HCT116 (cell line): ENCODE data around the gene SPG7. TPM values are rescaled to one million over a fixed set of nuclear protein-coding genes. Genes with fewer than 3 reads are reported as not detected.

Experiments
- ATAC-seq: fragments of 200-7000 bp; cut with Tn5 transposase; 2 replicates; pipeline ENCODE4 v1.9.1; 2020; ENCODE audit warnings: mild to moderate bottlenecking, moderate library complexity
- BruUV-seq: library from RNA; stranded (reverse); fragments of 400-500 nt; replicated peaks from 2 replicates; lab custom pipeline; 2021; lab: Mats Ljungman, UMichigan
- CTCF ChIA-PET: fragments of 300-600 bp; sonication (Branson Sonifier 250); formaldehyde crosslinking; loops from one replicate; lab custom pipeline; 2021; ENCODE audit warnings: antibody characterized with exemption; lab: Charles Lee
- POLR2A ChIA-PET: fragments of 300-600, 350-600 bp; sonication (Branson Sonifier 250); formaldehyde crosslinking; loops from one replicate; lab custom pipeline; 2021; ENCODE audit warnings: antibody characterized with exemption; lab: Charles Lee
- RAD21 ChIA-PET, 2 experiments: fragments of 300-600 bp; sonication (Branson Sonifier 250); formaldehyde crosslinking; loops; one replicate each; lab custom pipeline; 2023; ENCODE audit warnings: low total read pairs in 2 of 2; ENCODE audit not compliant: uncharacterized antibody in 2 of 2, unreplicated experiment in 2 of 2, low non-redundant PET in 1 of 2; lab: Charles Lee
- DNase-seq: peaks from one replicate; pipeline ENCODE4 v3.0.0-alpha.2; 2010; ENCODE audit warnings: low read depth, low spot score
- H2AFZ ChIP-seq: fragments of 200-600 bp; shearing (Covaris generic), sonication (generic); 2 replicates; pipeline ENCODE4 v1.6.1; 2017; ENCODE audit warnings: low read depth, mixed run types, mixed read lengths, antibody characterized with exemption, low read length; ENCODE audit not compliant: poor library complexity, severe bottlenecking
- H3K27ac ChIP-seq: 2 replicates; pipeline ENCODE4 v1.5.1; 2012; ENCODE audit warnings: low read depth, low read length
- H3K27me3 ChIP-seq: fragments of 200-600 bp; sonication (generic); 2 replicates; pipeline ENCODE4 v1.6.1; 2016; ENCODE audit warnings: mixed run types, low read length, mixed read lengths; ENCODE audit not compliant: insufficient read depth
- H3K36me3 ChIP-seq, 2 experiments: fragments of 200-500 bp in 1 of 2; fragments of 200-600 bp in 1 of 2; sonication (Bioruptor generic) in 1 of 2; sonication (generic) in 1 of 2; 2 replicates each; pipeline versions ENCODE4 v1.5.1 to v1.6.1; 2014 to 2016; ENCODE audit warnings: low read length in 2 of 2, inconsistent platforms in 1 of 2, mixed read lengths in 1 of 2, mixed run types in 1 of 2; ENCODE audit not compliant: insufficient read depth in 2 of 2, control insufficient read depth in 1 of 2
- H3K4me1 ChIP-seq, 2 experiments: fragments of 200-600 bp in 1 of 2; sonication (generic) in 1 of 2; 2 replicates each; pipeline versions ENCODE4 v1.5.1 to v1.6.1; 2012 to 2017; ENCODE audit warnings: low read length in 2 of 2, inconsistent platforms in 1 of 2, mild to moderate bottlenecking in 1 of 2, mixed read lengths in 1 of 2, mixed run types in 1 of 2, moderate library complexity in 1 of 2; ENCODE audit not compliant: insufficient read depth in 2 of 2, control insufficient read depth in 1 of 2
- H3K4me2 ChIP-seq: fragments of 200-600 bp; sonication (generic); 2 replicates; pipeline ENCODE4 v1.6.1; 2017; ENCODE audit warnings: mixed run types, low read length, mixed read lengths
- H3K4me3 ChIP-seq, 2 experiments: fragments of 200-600 bp in 1 of 2; sonication (generic) in 1 of 2; replicated peaks in 1 of 2; 2 replicates each; pipeline ENCODE4 v1.5.1; 2011 to 2016; ENCODE audit warnings: low read length in 2 of 2, control low read depth in 1 of 2, low read depth in 1 of 2, mild to moderate bottlenecking in 1 of 2, mixed read lengths in 1 of 2, mixed run types in 1 of 2
- H3K79me2 ChIP-seq: fragments of 200-600 bp; sonication (generic); 2 replicates; pipeline ENCODE4 v1.6.1; 2017; ENCODE audit warnings: mild to moderate bottlenecking, mixed run types, low read length, moderate library complexity, mixed read lengths; ENCODE audit not compliant: insufficient read depth
- H3K9ac ChIP-seq: fragments of 200-600 bp; sonication (generic); 2 replicates; pipeline ENCODE4 v1.6.1; 2016; ENCODE audit warnings: low read length, mixed read lengths
- H3K9me2 ChIP-seq: fragments of 200-600 bp; sonication (generic), shearing (Covaris generic); 2 replicates; pipeline ENCODE4 v1.6.1; 2017; ENCODE audit warnings: mixed run types, mild to moderate bottlenecking, moderate library complexity; ENCODE audit not compliant: insufficient read depth
- H3K9me3 ChIP-seq, 2 experiments: fragments of 200-500 bp in 1 of 2; fragments of 200-600 bp in 1 of 2; sonication (Bioruptor generic) in 1 of 2; sonication (generic) in 1 of 2; 2 replicates each; pipeline ENCODE4 v1.6.1; 2014 to 2017; ENCODE audit warnings: low read length in 2 of 2, mixed read lengths in 2 of 2, inconsistent platforms in 1 of 2, low read depth in 1 of 2, mild to moderate bottlenecking in 1 of 2, mixed run types in 1 of 2, moderate library complexity in 1 of 2; ENCODE audit not compliant: control insufficient read depth in 1 of 2, insufficient read depth in 1 of 2
- H4K20me1 ChIP-seq: fragments of 200-600 bp; sonication (generic), shearing (Covaris generic); 2 replicates; pipeline ENCODE4 v1.6.1; 2017; ENCODE audit warnings: mixed run types, mild to moderate bottlenecking, moderate library complexity; ENCODE audit not compliant: insufficient read depth
- ATF3 ChIP-seq: IDR thresholded peaks from 2 replicates; pipeline ENCODE4 v1.6.1; 2012
- CEBPB ChIP-seq: IDR thresholded peaks from 2 replicates; pipeline ENCODE4 v1.6.1; 2012; ENCODE audit warnings: low read depth
- EGR1 ChIP-seq: IDR thresholded peaks from 2 replicates; pipeline ENCODE4 v1.6.1; 2012; ENCODE audit warnings: low read depth
- EZH2 ChIP-seq: fragments of 200-600 bp; sonication (generic); IDR thresholded peaks from 2 replicates; pipeline ENCODE4 v1.6.1; 2017; ENCODE audit warnings: antibody characterized with exemption, mixed run types
- FOSL1 ChIP-seq: IDR thresholded peaks from 2 replicates; pipeline ENCODE4 v1.6.1; 2012; ENCODE audit warnings: low read depth
- JUND ChIP-seq: IDR thresholded peaks from 2 replicates; pipeline ENCODE4 v1.6.1; 2012
- POLR2A ChIP-seq: IDR thresholded peaks from 2 replicates; pipeline ENCODE4 v1.7.0; 2011; ENCODE audit warnings: borderline replicate concordance; ENCODE audit not compliant: insufficient read depth, insufficient read length; ENCODE audit errors: extremely low read depth
- POLR2AphosphoS5 ChIP-seq: IDR thresholded peaks from 2 replicates; pipeline ENCODE4 v1.6.1; 2011; ENCODE audit warnings: mild to moderate bottlenecking, low read depth, low read length, moderate library complexity
- RAD21 ChIP-seq: IDR thresholded peaks from 2 replicates; pipeline ENCODE4 v1.6.1; 2012; ENCODE audit warnings: low read depth, mild to moderate bottlenecking
- REST ChIP-seq: IDR thresholded peaks from 2 replicates; pipeline ENCODE4 v1.6.1; 2012; ENCODE audit warnings: low read depth
- SIN3A ChIP-seq: IDR thresholded peaks from 2 replicates; pipeline ENCODE4 v1.6.1; 2012; ENCODE audit warnings: low read depth
- SP1 ChIP-seq: IDR thresholded peaks from 2 replicates; pipeline ENCODE4 v1.6.1; 2012; ENCODE audit warnings: low read depth
- SRF ChIP-seq: IDR thresholded peaks from 2 replicates; pipeline ENCODE4 v1.6.1; 2012; ENCODE audit warnings: low read depth
- TCF7L2 ChIP-seq: IDR thresholded peaks from 2 replicates; pipeline ENCODE4 v1.7.0; 2011; ENCODE audit warnings: borderline replicate concordance, inconsistent platforms; ENCODE audit not compliant: insufficient read depth, insufficient read length; ENCODE audit errors: extremely low read depth
- ZFX ChIP-seq: fragments of 450-650 bp; IDR thresholded peaks from 2 replicates; pipeline ENCODE4 v1.6.1; 2017
- intact Hi-C: fragments of 100-400 bp; cut with micrococcal nuclease; formaldehyde crosslinking; loops from 2 replicates; pipeline ENCODE4 v1.10.0; 2022
- total RNA-seq: library from RNA; stranded (reverse); gene quantifications from one replicate; pipeline ENCODE4 v1.2.1, GENCODE V29; 2021; ENCODE audit not compliant: unreplicated experiment
- TF ChIP-seq, protein P1 (sequence below): IDR thresholded peaks from 2 replicates; pipeline ENCODE4 v1.6.1; 2011; ENCODE audit warnings: mild to moderate bottlenecking, low read length, moderate library complexity; ENCODE audit not compliant: insufficient replicate concordance; ENCODE audit errors: extremely low read depth
- TF ChIP-seq, protein P2 (sequence below): IDR thresholded peaks from 2 replicates; pipeline ENCODE4 v1.6.1; 2012

The SPG7 gene
- total RNA-seq, 1 experiment from 2014 or later = 116 TPM

- POLR2A ChIA-PET = no interaction called here
- Histone ChIP-seq H3K4me2 (no peak overlapping the region), H2AFZ (no peak overlapping the region), H3K4me1 (peaks cover 12 to 39% of the 10 kb centered on the region in 2 experiments), H3K9me3 (no peaks in the 10 kb centered on the region), H3K36me3 (peaks cover 0 to 5% of the 10 kb centered on the region in 2 experiments; a peak in 1 of 4 replicates), H3K9me2 (no peaks in the 10 kb centered on the region), H3K79me2 (peaks cover 17% of the 10 kb centered on the region), H3K27ac (no peak overlapping the region), H4K20me1 (no peaks in the 10 kb centered on the region), H3K4me3 (no peak overlapping the region), H3K9ac (no peak overlapping the region), H3K27me3 (no peaks in the 10 kb centered on the region)
- CTCF ChIA-PET = no interaction called here
- RAD21 ChIA-PET = no interaction called here
- intact Hi-C loops = no loop called here
- no peak for TF ChIP-seq EZH2
- TF ChIP-seq SIN3A = no peak
- TF ChIP-seq RAD21 = no peak
- TF ChIP-seq TCF7L2 = no peak
- no peak for DNase-seq
- ATAC-seq = no peak
- BruUV-seq = no TSS peak
Observed at GRCh38 chr16:89572073-89572484, 63.9 kb downstream of the SPG7 start.

DNA sequence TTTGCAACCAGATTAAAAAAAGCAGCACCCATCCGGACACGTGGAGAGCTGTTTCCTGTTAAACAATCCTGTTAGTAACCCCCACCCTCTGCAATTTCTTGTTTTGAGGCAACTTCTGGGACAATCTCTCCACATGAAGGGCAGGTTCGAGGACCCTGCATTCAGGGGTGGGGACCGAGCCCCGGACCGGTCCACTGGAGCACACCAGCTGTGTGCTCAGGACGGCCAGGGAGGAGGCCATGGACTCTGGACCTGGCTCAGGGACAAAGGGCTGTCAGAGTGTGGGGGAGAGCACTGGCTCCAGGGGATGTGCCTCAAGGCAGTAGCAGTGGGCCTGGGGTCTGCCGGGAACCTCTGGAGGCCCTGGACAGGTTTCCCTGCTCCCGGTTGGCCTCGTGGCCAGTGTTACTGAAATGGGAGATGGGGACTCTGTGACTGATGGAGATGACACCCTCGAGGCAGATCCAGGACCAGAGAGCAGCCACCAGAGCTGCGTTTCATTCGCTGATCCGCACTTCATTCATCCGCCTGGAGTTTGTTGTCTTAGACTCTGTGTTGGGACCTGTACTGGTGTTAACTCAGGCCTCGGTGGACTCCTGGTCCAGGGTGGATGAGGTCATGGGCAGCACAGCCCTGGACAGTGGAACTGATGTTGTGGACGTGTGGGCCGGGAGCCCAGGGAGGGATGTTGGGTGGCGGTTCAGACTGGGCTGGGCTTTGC lies 64.4 kb downstream of the SPG7 start:
- RAD21 ChIA-PET = no interaction called here
- DNase-seq (no peak), ATAC-seq (no peak)
- H3K27ac ChIP-seq = no peak overlapping the region
- no peak overlapping the region for H3K9ac ChIP-seq
- peaks cover 2 to 10% of the 10 kb centered on the region in 2 experiments; a peak in 2 of 4 replicates for H3K36me3 ChIP-seq
- peaks cover 14 to 42% of the 10 kb centered on the region in 2 experiments for H3K4me1 ChIP-seq
- CTCF ChIA-PET = no interaction called here
- H3K79me2 ChIP-seq = peaks cover 23% of the 10 kb centered on the region
- BruUV-seq = no TSS peak
- intact Hi-C loops = no loop called here
- H3K4me2 ChIP-seq = no peak overlapping the region
- H2AFZ ChIP-seq = no peak overlapping the region
- H4K20me1 ChIP-seq = no peaks in the 10 kb centered on the region
- H3K4me3 ChIP-seq = no peak overlapping the region
- no peaks in the 10 kb centered on the region for H3K9me2 ChIP-seq
- no peaks in the 10 kb centered on the region for H3K27me3 ChIP-seq
- H3K9me3 ChIP-seq = no peaks in the 10 kb centered on the region
- POLR2A ChIA-PET = no interaction called here
- TF ChIP-seq REST (no peak), ATF3 (no peak), SRF (no peak), CEBPB (no peak), POLR2AphosphoS5 (no peak), FOSL1 (no peak), SP1 (no peak), POLR2A (no peak), EGR1 (no peak), SIN3A (no peak), ZFX (no peak), JUND (no peak)
- TF ChIP-seq, protein P1, sequence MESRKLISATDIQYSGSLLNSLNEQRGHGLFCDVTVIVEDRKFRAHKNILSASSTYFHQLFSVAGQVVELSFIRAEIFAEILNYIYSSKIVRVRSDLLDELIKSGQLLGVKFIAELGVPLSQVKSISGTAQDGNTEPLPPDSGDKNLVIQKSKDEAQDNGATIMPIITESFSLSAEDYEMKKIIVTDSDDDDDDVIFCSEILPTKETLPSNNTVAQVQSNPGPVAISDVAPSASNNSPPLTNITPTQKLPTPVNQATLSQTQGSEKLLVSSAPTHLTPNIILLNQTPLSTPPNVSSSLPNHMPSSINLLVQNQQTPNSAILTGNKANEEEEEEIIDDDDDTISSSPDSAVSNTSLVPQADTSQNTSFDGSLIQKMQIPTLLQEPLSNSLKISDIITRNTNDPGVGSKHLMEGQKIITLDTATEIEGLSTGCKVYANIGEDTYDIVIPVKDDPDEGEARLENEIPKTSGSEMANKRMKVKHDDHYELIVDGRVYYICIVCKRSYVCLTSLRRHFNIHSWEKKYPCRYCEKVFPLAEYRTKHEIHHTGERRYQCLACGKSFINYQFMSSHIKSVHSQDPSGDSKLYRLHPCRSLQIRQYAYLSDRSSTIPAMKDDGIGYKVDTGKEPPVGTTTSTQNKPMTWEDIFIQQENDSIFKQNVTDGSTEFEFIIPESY = no peak
- TF ChIP-seq, protein P2, sequence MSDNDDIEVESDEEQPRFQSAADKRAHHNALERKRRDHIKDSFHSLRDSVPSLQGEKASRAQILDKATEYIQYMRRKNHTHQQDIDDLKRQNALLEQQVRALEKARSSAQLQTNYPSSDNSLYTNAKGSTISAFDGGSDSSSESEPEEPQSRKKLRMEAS = no peak
